Coronary artery (tissue), 2 donors: ENCODE measurements around the gene SKIDA1.

Source experiments
- DNase-seq: peaks from one replicate; pipeline ENCODE4 v3.0.0-alpha.2; 2017; ENCODE audit warnings: low spot score
- H3K27ac ChIP-seq, 2 donors: fragments of 200-600 bp; sonication (generic); one replicate each; pipeline ENCODE4 v1.5.1; 2016 to 2019
- H3K4me3 ChIP-seq: fragments of 200-600 bp; sonication (generic); 2 replicates; pipeline ENCODE4 v1.5.1; 2016; ENCODE audit warnings: mild to moderate bottlenecking, moderate library complexity
- CTCF ChIP-seq: fragments of 200-600 bp; sonication (generic); IDR thresholded peaks from one replicate; pipeline ENCODE4 v1.5.1; 2019; ENCODE audit warnings: antibody characterized with exemption

SKIDA1 gene

GRCh38 chr10:21527598-21528235, 2.2 kb upstream of the SKIDA1 start:
- no peak for TF ChIP-seq CTCF
- peak overlapping the region; percentile 98 to 99 for H3K27ac ChIP-seq
- DNase-seq = no peak
- H3K4me3 ChIP-seq = peak overlapping the region; percentile 85

DNA sequence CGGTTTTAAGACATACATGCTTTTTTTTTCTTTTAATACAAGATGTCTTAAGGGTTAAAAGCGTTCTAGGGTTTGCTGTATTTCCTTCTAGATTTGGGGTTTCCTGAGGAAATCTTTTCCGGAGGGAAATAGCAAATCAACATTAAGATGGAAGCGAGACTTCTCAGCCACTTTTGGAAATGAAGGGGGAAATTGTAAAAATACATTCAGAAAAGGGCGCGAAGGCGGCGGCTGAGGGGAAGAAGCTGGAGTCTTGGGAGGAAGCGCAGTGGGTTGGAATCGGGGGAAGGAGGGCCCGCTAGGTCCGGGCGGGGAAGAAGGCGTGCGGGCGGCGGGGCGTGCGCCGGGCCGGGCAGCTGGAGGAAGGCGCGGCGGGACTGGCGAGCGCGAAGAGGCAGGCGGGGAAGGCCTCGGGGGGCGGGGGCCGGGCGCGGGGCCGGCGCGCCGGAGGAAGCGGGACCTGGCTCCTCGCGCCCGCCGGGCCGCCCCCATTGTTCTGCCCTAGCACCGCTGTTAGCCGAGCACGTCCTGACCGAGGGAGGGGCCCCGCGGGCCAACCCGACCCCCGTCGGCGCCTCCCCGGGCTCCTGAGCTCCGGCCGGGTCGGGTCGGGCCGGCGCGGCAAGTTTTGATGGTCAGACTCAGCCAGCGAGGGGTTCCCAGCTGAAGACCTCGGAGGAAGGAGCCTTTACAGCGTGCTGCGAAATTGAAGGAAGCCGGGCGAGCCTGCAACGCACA, 1.5 kb upstream of the SKIDA1 start:
- Histone ChIP-seq H3K27ac (peak overlapping the region; percentile 98 to 99), H3K4me3 (peak overlapping the region; percentile 85)
- no peak for TF ChIP-seq CTCF
- DNase-seq = peak; percentile 80

GRCh38 chr10:21526188-21526859, 842 bp upstream of the SKIDA1 start:
- Histone ChIP-seq H3K27ac (peak overlapping the region; percentile 98 to 99), H3K4me3 (peak overlapping the region; percentile 85)
- DNase-seq = peak; percentile 89
- TF ChIP-seq CTCF = no peak

GRCh38 chr10:21524526-21525366, 736 bp downstream of the SKIDA1 start:
- no peak for DNase-seq
- Histone ChIP-seq H3K27ac (peak overlapping the region; percentile 98 to 99), H3K4me3 (peak overlapping the region; percentile 85)
- no peak for TF ChIP-seq CTCF

- Histone ChIP-seq H3K27ac (peak overlapping the region in 1 of 2 donors; percentile 99), H3K4me3 (peak overlapping the region; percentile 85)
- no peak for TF ChIP-seq CTCF
- DNase-seq = no peak
Observed at GRCh38 chr10:21524131-21524525, 1.4 kb downstream of the SKIDA1 start.

DNA sequence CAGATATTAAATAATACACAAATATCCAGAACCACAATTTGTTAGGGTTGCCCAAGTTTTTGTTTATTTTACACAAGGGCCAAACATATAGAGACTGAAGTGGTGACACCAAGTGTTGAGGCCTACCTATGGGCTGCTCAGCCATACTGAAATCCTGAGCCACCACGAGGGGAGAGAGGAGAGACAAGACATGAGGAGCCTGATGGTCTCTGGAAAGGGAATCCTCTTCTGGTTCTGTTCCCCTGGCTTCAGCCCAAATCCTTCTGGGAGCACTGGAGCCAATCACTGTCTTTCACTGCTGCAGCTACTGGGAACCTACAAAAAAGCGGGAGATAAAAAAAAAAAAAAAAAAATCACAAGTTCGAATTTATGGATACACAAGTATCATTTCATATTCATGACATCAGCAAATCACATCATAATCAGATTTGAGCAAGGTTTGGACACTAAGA, 1.9 kb downstream of the SKIDA1 start:
- H3K27ac ChIP-seq = no peak overlapping the region
- H3K4me3 ChIP-seq = no peak overlapping the region
- TF ChIP-seq CTCF = no peak
- no peak for DNase-seq
